DND-41 (cell line): ENCODE measurements around the gene PSMG3.

ENCODE experiments used
- ATAC-seq: fragments of 200-7000 bp; cut with Tn5 transposase; 3 replicates; pipeline ENCODE4 v1.9.1; 2021; ENCODE audit warnings: low read depth; ENCODE audit not compliant: insufficient read depth
- DNase-seq: peaks from one replicate; pipeline ENCODE4 v3.0.0-alpha.2; 2020
- H2AFZ ChIP-seq: 2 replicates; pipeline ENCODE4 v1.6.0; 2012; ENCODE audit warnings: low read depth, low read length
- H3K27ac ChIP-seq: 2 replicates; pipeline ENCODE4 v1.5.1; 2012; ENCODE audit warnings: low read length, inconsistent platforms
- H3K27me3 ChIP-seq: fragments of 200-600 bp; sonication (generic); 2 replicates; pipeline ENCODE4 v1.6.0; 2012; ENCODE audit warnings: low read length, mild to moderate bottlenecking, inconsistent platforms; ENCODE audit not compliant: insufficient read depth, poor library complexity
- H3K36me3 ChIP-seq: 2 replicates; pipeline ENCODE4 v1.5.1; 2012; ENCODE audit warnings: low read length, inconsistent platforms; ENCODE audit not compliant: insufficient read depth
- H3K4me1 ChIP-seq: 2 replicates; pipeline ENCODE4 v1.5.1; 2012; ENCODE audit warnings: mild to moderate bottlenecking, low read length; ENCODE audit not compliant: insufficient read depth
- H3K4me2 ChIP-seq: 2 replicates; pipeline ENCODE4 v1.6.0; 2012; ENCODE audit warnings: mild to moderate bottlenecking, moderate library complexity, low read length, inconsistent platforms; ENCODE audit not compliant: insufficient read depth
- H3K4me3 ChIP-seq, 2 experiments: fragments of 200-600 bp in 1 of 2; shearing (Covaris generic) in 1 of 2; 2 replicates each; pipeline ENCODE4 v1.5.1; 2012 to 2016; ENCODE audit warnings: inconsistent platforms in 2 of 2, low read length in 2 of 2, mild to moderate bottlenecking in 2 of 2, low read depth in 1 of 2, moderate library complexity in 1 of 2
- H3K79me2 ChIP-seq: 2 replicates; pipeline ENCODE4 v1.6.0; 2012; ENCODE audit warnings: low read length, inconsistent platforms; ENCODE audit not compliant: insufficient read depth
- H3K9ac ChIP-seq: 2 replicates; pipeline ENCODE4 v1.6.0; 2012; ENCODE audit warnings: low read depth, mild to moderate bottlenecking, inconsistent platforms, low read length, moderate library complexity
- H3K9me3 ChIP-seq: 2 replicates; pipeline ENCODE4 v1.5.1; 2012; ENCODE audit warnings: low read length, moderate library complexity, mild to moderate bottlenecking, inconsistent platforms; ENCODE audit not compliant: insufficient read depth, severe bottlenecking
- H4K20me1 ChIP-seq: 2 replicates; pipeline ENCODE4 v1.6.0; 2012; ENCODE audit warnings: low read length; ENCODE audit not compliant: insufficient read depth
- CTCF ChIP-seq: IDR thresholded peaks from 2 replicates; pipeline ENCODE4 v1.5.1; 2012; ENCODE audit warnings: borderline replicate concordance, low read length, moderate library complexity, mild to moderate bottlenecking; ENCODE audit not compliant: poor library complexity, severe bottlenecking; ENCODE audit errors: extremely low read depth
- EZH2 ChIP-seq: IDR thresholded peaks from 3 replicates; pipeline ENCODE4 v1.6.1; 2012; ENCODE audit warnings: borderline replicate concordance, low read depth, mild to moderate bottlenecking, moderate library complexity, low read length, inconsistent platforms; ENCODE audit not compliant: severe bottlenecking

The PSMG3 gene

GRCh38 chr7:1602386-1602785 lies 32.6 kb upstream of the PSMG3 start:
- H2AFZ ChIP-seq = no peak overlapping the region
- TF ChIP-seq CTCF = no peak
- TF ChIP-seq EZH2 = no peak
- H3K27ac ChIP-seq = no peak overlapping the region
- no peaks in the 10 kb centered on the region for H3K79me2 ChIP-seq
- no peak for ATAC-seq
- no peaks in the 10 kb centered on the region for H3K27me3 ChIP-seq
- H4K20me1 ChIP-seq = no peaks in the 10 kb centered on the region
- no peak overlapping the region for H3K4me2 ChIP-seq
- H3K4me3 ChIP-seq = no peak overlapping the region
- H3K9ac ChIP-seq = no peak overlapping the region
- no peaks in the 10 kb centered on the region for H3K36me3 ChIP-seq
- peaks cover 26% of the 10 kb centered on the region for H3K4me1 ChIP-seq
- no peak for DNase-seq
- no peaks in the 10 kb centered on the region for H3K9me3 ChIP-seq

GRCh38 chr7:1601956-1602355 lies 32.1 kb upstream of the PSMG3 start:
- TF ChIP-seq EZH2 = no peak
- TF ChIP-seq CTCF = no peak
- Histone ChIP-seq H3K9ac (no peak overlapping the region), H3K27me3 (no peaks in the 10 kb centered on the region), H4K20me1 (no peaks in the 10 kb centered on the region), H3K79me2 (no peaks in the 10 kb centered on the region), H2AFZ (no peak overlapping the region), H3K36me3 (no peaks in the 10 kb centered on the region), H3K9me3 (no peaks in the 10 kb centered on the region), H3K4me2 (no peak overlapping the region), H3K4me1 (peaks cover 21% of the 10 kb centered on the region), H3K4me3 (no peak overlapping the region), H3K27ac (no peak overlapping the region)
- ATAC-seq (no peak), DNase-seq (no peak)

- Histone ChIP-seq H3K36me3 (no peaks in the 10 kb centered on the region), H2AFZ (no peak overlapping the region), H3K4me3 (no peak overlapping the region), H3K27ac (0 out of 2 replicates have a peak overlapping the region, but pooled peaks have one; percentile 23), H3K9ac (no peak overlapping the region), H3K27me3 (no peaks in the 10 kb centered on the region), H3K4me2 (no peak overlapping the region), H3K9me3 (no peaks in the 10 kb centered on the region), H4K20me1 (no peaks in the 10 kb centered on the region), H3K79me2 (no peaks in the 10 kb centered on the region), H3K4me1 (peaks cover 7% of the 10 kb centered on the region)
- ATAC-seq (no peak), DNase-seq (no peak)
- TF ChIP-seq CTCF (no peak), EZH2 (no peak)
Observed at GRCh38 chr7:1599640-1600395, 30.0 kb upstream of the PSMG3 start.
